ENCODE data around the gene LRRC2.

LRRC2 gene

GRCh38 chr3:46609212-46609721, 43.2 kb upstream of the LRRC2 start:
- DNase-seq (ENCODE audit: insufficient read length, low spot score) (no peak), FAIRE-seq (no peak)
- TF ChIP-seq CTCF (IDR thresholded peaks at IDR 0.05; ENCODE audit: insufficient read depth, missing control alignments), result no peak

- FAIRE-seq, result no peak
- TF ChIP-seq CTCF (IDR thresholded peaks at IDR 0.05; ENCODE audit: insufficient read depth, missing control alignments), result no peak
These were observed 41.5 kb upstream of the LRRC2 start for GRCh38 chr3:46607603-46608028.

DNA sequence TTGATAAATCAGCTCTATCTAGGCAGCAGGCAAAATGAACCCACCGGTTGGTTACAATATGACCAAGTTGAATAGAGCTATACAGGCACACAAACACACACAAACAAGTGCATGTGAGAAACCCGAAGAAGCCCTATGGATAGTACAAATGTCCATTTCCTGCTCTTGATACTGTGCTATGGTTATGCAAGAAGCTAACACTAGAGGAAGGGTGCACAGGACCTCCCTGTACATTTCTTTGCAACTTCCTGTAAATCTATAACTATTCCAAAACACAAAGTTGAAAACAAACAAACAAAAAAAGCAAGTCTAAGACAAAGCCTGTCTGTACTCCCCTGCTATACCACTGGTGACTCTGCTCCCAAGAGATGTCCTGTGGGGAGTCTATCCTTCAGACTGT, 38.0 kb upstream of the LRRC2 start:
- DNase-seq (ENCODE audit: insufficient read length, low spot score), result no peak
- no peak for FAIRE-seq
- TF ChIP-seq CTCF (IDR thresholded peaks at IDR 0.05; ENCODE audit: insufficient read depth, missing control alignments), result no peak

More at GRCh38 chr3:46607603-46608028, 41.5 kb upstream of the LRRC2 start:
- no peak for DNase-seq (ENCODE audit: insufficient read length, low spot score)

DNA sequence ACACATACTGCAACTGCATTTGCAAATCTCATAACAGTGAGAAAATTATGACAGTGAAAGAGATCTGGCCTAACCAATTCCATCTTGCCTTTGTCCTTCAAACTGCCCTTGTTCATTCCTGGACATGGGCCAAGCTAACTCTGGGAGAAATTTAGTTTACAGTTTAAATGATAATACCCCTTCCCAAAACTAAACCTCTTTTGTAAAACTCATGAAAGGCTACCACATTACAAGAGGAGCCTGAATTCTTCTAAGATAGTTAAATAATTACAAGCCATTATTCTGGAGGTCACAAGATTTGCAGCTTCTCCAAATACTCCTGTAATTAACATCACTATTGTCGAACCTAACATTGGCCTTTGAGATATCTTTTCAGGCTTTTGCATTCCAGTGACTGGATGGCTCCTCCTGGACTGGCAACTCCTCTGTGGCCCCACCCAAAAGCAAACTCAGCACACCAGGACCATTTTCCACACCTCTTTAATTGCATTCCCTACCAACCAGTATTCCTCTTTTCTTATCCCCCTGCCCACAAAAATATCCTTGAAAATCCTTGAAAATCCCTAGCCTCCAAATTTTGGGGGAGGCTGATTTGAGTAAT, 37.4 kb upstream of the LRRC2 start:
- no peak for TF ChIP-seq CTCF (IDR thresholded peaks at IDR 0.05; ENCODE audit: insufficient read depth, missing control alignments)
- DNase-seq (ENCODE audit: insufficient read length, low spot score) (no peak), FAIRE-seq (no peak)

- no peak for FAIRE-seq
- no peak for TF ChIP-seq CTCF (IDR thresholded peaks at IDR 0.05; ENCODE audit: insufficient read depth, missing control alignments)
- no peak for DNase-seq (ENCODE audit: insufficient read length, low spot score)
These were observed 33.5 kb upstream of the LRRC2 start for GRCh38 chr3:46599590-46599989.

DNA sequence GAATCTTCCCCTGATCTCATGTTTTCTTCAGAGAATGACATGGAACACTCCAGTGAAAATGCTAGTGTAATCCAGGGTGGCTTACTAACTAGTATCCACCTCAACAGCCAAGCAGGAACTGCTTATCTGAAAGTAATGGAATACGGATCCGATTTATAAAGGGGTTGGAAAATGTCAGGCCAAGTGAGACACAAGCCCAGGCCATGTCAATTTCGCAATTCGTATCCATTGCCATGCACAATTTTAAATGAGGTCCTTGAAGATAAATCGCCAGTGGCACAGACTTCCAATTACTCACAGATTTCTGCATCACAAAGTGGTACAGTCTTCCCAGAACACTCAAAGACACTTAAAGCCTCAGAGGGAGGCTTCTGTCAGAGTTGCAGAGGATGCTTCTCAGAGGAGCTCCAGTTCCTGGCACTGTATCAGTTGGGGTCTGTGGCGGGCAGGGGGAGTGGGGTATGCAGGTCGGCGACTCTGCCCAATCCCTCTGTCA, 29.8 kb upstream of the LRRC2 start:
- FAIRE-seq (no peak), DNase-seq (ENCODE audit: insufficient read length, low spot score) (no peak)
- no peak for TF ChIP-seq CTCF (IDR thresholded peaks at IDR 0.05; ENCODE audit: insufficient read depth, missing control alignments)

DNA sequence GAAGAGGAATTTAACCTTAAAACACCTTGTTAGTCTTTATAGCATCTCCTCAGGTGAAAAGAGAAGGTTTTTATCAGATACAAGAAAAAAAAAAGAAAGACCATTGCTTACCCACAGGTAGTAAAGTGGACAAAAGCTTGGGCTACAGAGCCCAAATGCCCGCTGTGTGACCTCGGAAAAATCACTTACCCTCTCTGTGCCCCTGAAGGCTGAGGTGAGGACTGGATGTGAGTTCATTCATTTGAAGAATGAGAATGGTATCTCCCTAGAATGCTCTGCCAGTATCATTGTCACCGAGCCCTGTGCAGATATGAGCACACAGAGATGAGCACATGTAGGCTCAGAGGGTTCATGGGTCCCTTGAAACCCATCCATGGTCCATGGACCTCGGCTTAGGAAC, 28.6 kb upstream of the LRRC2 start:
- FAIRE-seq, result no peak
- DNase-seq (ENCODE audit: insufficient read length, low spot score), result no peak
- TF ChIP-seq CTCF (IDR thresholded peaks at IDR 0.05; ENCODE audit: insufficient read depth, missing control alignments), result no peak

Data from D721Med (cell line).